ENCODE measurements around the gene ARID2. TPM values are rescaled to one million over a fixed set of nuclear protein-coding genes. Genes with fewer than 3 reads are reported as not detected.

Gene ARID2
- total and polyA plus RNA-seq, 2 of the 4 experiments (the other 2 are of a cell fraction): 5.4 to 28.1 TPM

DNA sequence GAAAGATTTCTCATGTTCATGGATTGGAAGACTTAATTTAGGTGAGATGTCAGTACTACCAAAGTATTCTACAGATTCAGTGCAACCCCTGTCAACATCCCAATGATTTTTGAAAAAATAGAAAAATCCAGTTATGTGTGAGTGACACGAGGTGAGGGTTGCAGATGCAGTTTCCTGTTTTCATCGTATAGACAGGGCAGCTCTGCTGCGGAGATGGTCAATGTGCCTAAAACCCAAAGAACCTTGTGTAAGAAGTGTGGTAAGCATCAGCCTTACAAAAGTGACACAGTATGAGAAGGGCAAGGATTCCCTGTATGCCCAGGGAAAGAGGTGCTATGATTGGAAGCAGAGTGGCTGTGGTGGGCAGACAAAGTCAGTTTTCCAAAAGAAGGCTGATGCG is 166.5 kb downstream of the ARID2 start:
- TF ChIP-seq, protein P1, sequence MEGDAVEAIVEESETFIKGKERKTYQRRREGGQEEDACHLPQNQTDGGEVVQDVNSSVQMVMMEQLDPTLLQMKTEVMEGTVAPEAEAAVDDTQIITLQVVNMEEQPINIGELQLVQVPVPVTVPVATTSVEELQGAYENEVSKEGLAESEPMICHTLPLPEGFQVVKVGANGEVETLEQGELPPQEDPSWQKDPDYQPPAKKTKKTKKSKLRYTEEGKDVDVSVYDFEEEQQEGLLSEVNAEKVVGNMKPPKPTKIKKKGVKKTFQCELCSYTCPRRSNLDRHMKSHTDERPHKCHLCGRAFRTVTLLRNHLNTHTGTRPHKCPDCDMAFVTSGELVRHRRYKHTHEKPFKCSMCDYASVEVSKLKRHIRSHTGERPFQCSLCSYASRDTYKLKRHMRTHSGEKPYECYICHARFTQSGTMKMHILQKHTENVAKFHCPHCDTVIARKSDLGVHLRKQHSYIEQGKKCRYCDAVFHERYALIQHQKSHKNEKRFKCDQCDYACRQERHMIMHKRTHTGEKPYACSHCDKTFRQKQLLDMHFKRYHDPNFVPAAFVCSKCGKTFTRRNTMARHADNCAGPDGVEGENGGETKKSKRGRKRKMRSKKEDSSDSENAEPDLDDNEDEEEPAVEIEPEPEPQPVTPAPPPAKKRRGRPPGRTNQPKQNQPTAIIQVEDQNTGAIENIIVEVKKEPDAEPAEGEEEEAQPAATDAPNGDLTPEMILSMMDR (conservative IDR thresholded peaks at IDR 0.05; ENCODE audit: low read depth, low read length): no peak
- TF ChIP-seq FOS (IDR thresholded peaks at IDR 0.05; ENCODE audit: low read depth, low read length) (no peak), MXI1 (IDR thresholded peaks at IDR 0.05; ENCODE audit: borderline replicate concordance, low read depth, low read length) (no peak), SMC3 (IDR thresholded peaks at IDR 0.05; ENCODE audit: low read depth, low read length) (no peak), RFX5 (IDR thresholded peaks at IDR 0.05; ENCODE audit: low read depth, low read length) (no peak), MAFK (IDR thresholded peaks at IDR 0.05; ENCODE audit: low read depth, low read length) (no peak), POLR2A (IDR thresholded peaks at IDR 0.05; ENCODE audit: low read depth, low read length) (no peak), RCOR1 (IDR thresholded peaks at IDR 0.05; ENCODE audit: insufficient replicate concordance, low read length) (no peak)
- TF ChIP-seq, protein P2, sequence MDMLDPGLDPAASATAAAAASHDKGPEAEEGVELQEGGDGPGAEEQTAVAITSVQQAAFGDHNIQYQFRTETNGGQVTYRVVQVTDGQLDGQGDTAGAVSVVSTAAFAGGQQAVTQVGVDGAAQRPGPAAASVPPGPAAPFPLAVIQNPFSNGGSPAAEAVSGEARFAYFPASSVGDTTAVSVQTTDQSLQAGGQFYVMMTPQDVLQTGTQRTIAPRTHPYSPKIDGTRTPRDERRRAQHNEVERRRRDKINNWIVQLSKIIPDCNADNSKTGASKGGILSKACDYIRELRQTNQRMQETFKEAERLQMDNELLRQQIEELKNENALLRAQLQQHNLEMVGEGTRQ (IDR thresholded peaks at IDR 0.05; ENCODE audit: low read depth, low read length): no peak
- Histone ChIP-seq H4K91ac (ENCODE audit: insufficient read depth, low read depth, low read length) (no peak overlapping the region), H3K79me1 (ENCODE audit: low read depth in 1 of 2, low read length in 2 of 2) (no peaks in the 10 kb centered on the region; a peak in 1 of 4 replicates), H3K9me3 (ENCODE audit: control insufficient read depth, insufficient read depth, low read length) (no peaks in the 10 kb centered on the region), H3K4me3 (ENCODE audit: insufficient read depth, low read depth, low read length) (no peak overlapping the region), H2AK5ac (ENCODE audit: low read depth, low read length) (no peak overlapping the region), H4K5ac (ENCODE audit: low read depth, low read length) (no peak overlapping the region), H4K8ac (ENCODE audit: low read depth in 2 of 2, low read length in 2 of 2) (no peak overlapping the region), H2AFZ (replicated peaks; ENCODE audit: low read length, poor library complexity) (no peak overlapping the region), H3K9me1 (ENCODE audit: insufficient read depth, low read length) (peaks cover 8% of the 10 kb centered on the region; the same call in 1 of the 2 replicates), H4K20me1 (ENCODE audit: insufficient read depth, low read length) (no peaks in the 10 kb centered on the region), H3K14ac (replicated peaks; ENCODE audit: low read depth, low read length) (no peak overlapping the region), H2BK5ac (ENCODE audit: low read depth, low read length, poor library complexity, severe bottlenecking) (no peak overlapping the region), H3K36me3 (ENCODE audit: control insufficient read depth, insufficient read depth, low read length) (peaks cover 16% of the 10 kb centered on the region), H3K23ac (ENCODE audit: low read depth, low read length) (no peak overlapping the region), H3K56ac (ENCODE audit: extremely low read depth, insufficient read depth, low read length) (no peak overlapping the region), H3K27me3 (ENCODE audit: control insufficient read depth, insufficient read depth, low read length) (no peaks in the 10 kb centered on the region), H3K27ac (ENCODE audit: insufficient read depth, low read length) (no peak overlapping the region), H3K18ac (ENCODE audit: low read depth, low read length) (no peak overlapping the region), H2BK120ac (ENCODE audit: low read depth, low read length) (no peak overlapping the region), H2BK20ac (ENCODE audit: low read depth, low read length) (no peak overlapping the region), H3K4me1 (ENCODE audit: control insufficient read depth, insufficient read depth, low read length) (no peaks in the 10 kb centered on the region), H3K4ac (ENCODE audit: low read depth, low read length) (no peak overlapping the region), H2AK9ac (replicated peaks; ENCODE audit: low read depth, low read length, poor library complexity) (no peak overlapping the region), H3K9ac (ENCODE audit: low read depth, low read length) (no peak overlapping the region), H2BK15ac (ENCODE audit: low read depth, low read length) (no peak overlapping the region), H3K4me2 (ENCODE audit: low read depth, low read length) (no peak overlapping the region)
- ATAC-seq (ENCODE audit: low read depth) (no peak), DNase-seq (no peak)
- ChIA-PET CTCF (no interaction called here), POLR2A (ENCODE audit: unreplicated experiment) (no interaction called here)
- in situ Hi-C loops (cut with MboI; ENCODE audit: low sequenced_read_pairs): no loop called here
- no TSS peak for BruUV-seq (replicated peaks)
- WGBS, 2 experiments (ENCODE audit: extremely low coverage in 2 of 2, insufficient read length in 1 of 2): 100% methylated on average over 3 of the region's 4 CpGs; no CpG with 5 or more reads in 1 of the 2 experiments
- dilution Hi-C loops (cut with HindIII; ENCODE audit: low sequenced_read_pairs, unreplicated experiment): no loop called here
- intact Hi-C loops (cut with micrococcal nuclease): no loop called here
